Suprapubic skin (tissue), 3 donors: ENCODE results near the gene RUNX2.

Experiments used
- EP300 ChIP-seq: sonication (generic); formaldehyde crosslinking; IDR thresholded peaks from one replicate; pipeline ENCODE4 v1.6.1; 2017; ENCODE audit warnings: antibody characterized with exemption
- TF ChIP-seq, protein P1 (sequence below), 2 donors: fragments of 200-600 bp in 1 of 2; fragments of 450-650 bp in 1 of 2; sonication (generic) in 1 of 2; IDR thresholded peaks; one replicate each; pipeline ENCODE4 v1.5.1; 2016 to 2019; ENCODE audit warnings: antibody characterized with exemption in 2 of 2, mild to moderate bottlenecking in 1 of 2, moderate library complexity in 1 of 2

DNA sequence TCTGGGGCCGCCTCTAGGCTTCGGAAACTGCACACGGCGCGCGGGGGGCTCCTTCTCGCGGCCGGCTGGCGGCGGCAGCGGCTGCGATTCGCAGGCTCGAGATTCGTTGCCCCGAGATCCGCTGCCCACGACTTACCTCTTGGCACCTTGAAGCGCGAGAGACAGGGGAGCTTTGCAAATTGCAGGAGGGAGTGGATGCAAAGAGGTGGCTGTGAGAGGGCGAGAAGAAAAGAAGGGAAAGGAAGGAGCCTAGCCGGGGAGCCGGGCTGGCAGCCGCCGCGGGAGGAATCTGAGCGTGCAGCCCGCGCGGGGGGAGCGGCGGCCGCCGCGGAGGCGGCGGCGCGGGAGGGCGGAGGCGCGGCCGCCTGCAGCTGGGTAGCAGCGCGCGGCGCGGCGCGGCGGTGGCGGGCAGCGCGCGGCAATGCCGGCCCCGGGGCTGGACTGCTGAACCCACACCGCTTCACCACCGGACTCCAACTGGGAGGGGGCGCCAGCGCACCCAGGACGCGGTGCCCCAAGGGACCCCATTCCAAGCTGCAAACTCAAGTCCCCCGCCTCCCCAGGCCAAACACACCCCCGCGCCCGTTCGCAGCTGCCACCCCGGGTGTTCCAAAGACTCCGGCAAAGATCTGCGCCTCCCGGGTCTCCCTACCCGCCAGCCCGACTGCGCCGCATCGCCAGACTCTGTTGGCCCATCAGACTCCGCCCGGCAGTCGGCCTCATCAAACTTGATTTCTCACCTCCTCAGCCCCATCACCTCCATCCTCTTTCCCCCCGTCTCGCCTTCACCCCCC lies 93.8 kb downstream of the RUNX2 start:
- no peak for TF ChIP-seq EP300
- TF ChIP-seq, protein P1, sequence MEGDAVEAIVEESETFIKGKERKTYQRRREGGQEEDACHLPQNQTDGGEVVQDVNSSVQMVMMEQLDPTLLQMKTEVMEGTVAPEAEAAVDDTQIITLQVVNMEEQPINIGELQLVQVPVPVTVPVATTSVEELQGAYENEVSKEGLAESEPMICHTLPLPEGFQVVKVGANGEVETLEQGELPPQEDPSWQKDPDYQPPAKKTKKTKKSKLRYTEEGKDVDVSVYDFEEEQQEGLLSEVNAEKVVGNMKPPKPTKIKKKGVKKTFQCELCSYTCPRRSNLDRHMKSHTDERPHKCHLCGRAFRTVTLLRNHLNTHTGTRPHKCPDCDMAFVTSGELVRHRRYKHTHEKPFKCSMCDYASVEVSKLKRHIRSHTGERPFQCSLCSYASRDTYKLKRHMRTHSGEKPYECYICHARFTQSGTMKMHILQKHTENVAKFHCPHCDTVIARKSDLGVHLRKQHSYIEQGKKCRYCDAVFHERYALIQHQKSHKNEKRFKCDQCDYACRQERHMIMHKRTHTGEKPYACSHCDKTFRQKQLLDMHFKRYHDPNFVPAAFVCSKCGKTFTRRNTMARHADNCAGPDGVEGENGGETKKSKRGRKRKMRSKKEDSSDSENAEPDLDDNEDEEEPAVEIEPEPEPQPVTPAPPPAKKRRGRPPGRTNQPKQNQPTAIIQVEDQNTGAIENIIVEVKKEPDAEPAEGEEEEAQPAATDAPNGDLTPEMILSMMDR (IDR thresholded peaks at IDR 0.05) = no peak
